HG03108 (cell line): Measurements from ENCODE around the gene ITGA11.
"Not testable (repeated sequence)": the region's sequence is repeated elsewhere in the genome, so short reads cannot be mapped to it uniquely, and the experiment has no call there.

Source experiments
- ATAC-seq: cut with Tn5 transposase; IDR thresholded peaks from one replicate; pipeline ENCODE4 v1.9.1; 2021; ENCODE audit warnings: moderate library complexity; ENCODE audit not compliant: unreplicated experiment

The ITGA11 gene

GRCh38 chr15:68425428-68426060 is 6.4 kb downstream of the ITGA11 start:
- no peak for ATAC-seq

- ATAC-seq = no peak
These were observed 7.1 kb downstream of the ITGA11 start for GRCh38 chr15:68424754-68425390.

- no peak for ATAC-seq
These were observed 8.3 kb downstream of the ITGA11 start for GRCh38 chr15:68423359-68424296.

- ATAC-seq = not testable (repeated sequence)
These were observed 9.4 kb downstream of the ITGA11 start for GRCh38 chr15:68422403-68423145.

GRCh38 chr15:68421798-68422402 is 10.1 kb downstream of the ITGA11 start:
- ATAC-seq = no peak

- ATAC-seq = no peak
These were observed 10.8 kb downstream of the ITGA11 start for GRCh38 chr15:68421115-68421551.

GRCh38 chr15:68420186-68420684 is 11.7 kb downstream of the ITGA11 start:
- no peak for ATAC-seq

- ATAC-seq = no peak
These were observed 12.4 kb downstream of the ITGA11 start for GRCh38 chr15:68419301-68420175.

- ATAC-seq = no peak
These were observed 13.3 kb downstream of the ITGA11 start for GRCh38 chr15:68418611-68419161.

- ATAC-seq = no peak
These were observed 14.1 kb downstream of the ITGA11 start for GRCh38 chr15:68417897-68418296.

- no peak for ATAC-seq
These were observed 14.9 kb downstream of the ITGA11 start for GRCh38 chr15:68417051-68417450.

- ATAC-seq = no peak
These were observed 15.8 kb downstream of the ITGA11 start for GRCh38 chr15:68416158-68416535.

- ATAC-seq = no peak
These were observed 16.3 kb downstream of the ITGA11 start for GRCh38 chr15:68415501-68416157.

- no peak for ATAC-seq
These were observed 16.9 kb downstream of the ITGA11 start for GRCh38 chr15:68415061-68415460.

GRCh38 chr15:68414591-68414990 is 17.4 kb downstream of the ITGA11 start:
- ATAC-seq = no peak

- no peak for ATAC-seq
These were observed 17.8 kb downstream of the ITGA11 start for GRCh38 chr15:68414206-68414555.

- no peak for ATAC-seq
These were observed 18.4 kb downstream of the ITGA11 start for GRCh38 chr15:68413363-68414205.

- no peak for ATAC-seq
These were observed 19.7 kb downstream of the ITGA11 start for GRCh38 chr15:68412218-68412617.
